Smooth muscle cell (in vitro differentiated cells): Measurements from ENCODE around the gene NPAS3. TPM values are rescaled to one million over a fixed set of nuclear protein-coding genes. Genes with fewer than 3 reads are reported as not detected.

Experiments used
- DNase-seq: peaks from one replicate; lab custom pipeline; 2025; ENCODE audit not compliant: unreplicated experiment; lab: John Stamatoyannopoulos, UW
- H2AFZ ChIP-seq: fragments of 200-600 bp; sonication (generic); 2 replicates; pipeline ENCODE4 v1.6.0; 2016; ENCODE audit warnings: antibody characterized with exemption, low read depth, mild to moderate bottlenecking
- H3F3A ChIP-seq: fragments of 200-600 bp; sonication (generic); 2 replicates; pipeline ENCODE4 v1.6.0; 2017; ENCODE audit warnings: antibody characterized with exemption, low read depth
- H3K27ac ChIP-seq: fragments of 200-600 bp; sonication (generic); 2 replicates; pipeline ENCODE4 v1.5.1; 2016; ENCODE audit warnings: low read depth, mild to moderate bottlenecking
- H3K27me3 ChIP-seq: fragments of 200-600 bp; sonication (generic); 2 replicates; pipeline ENCODE4 v1.6.1; 2016; ENCODE audit warnings: low read depth, mild to moderate bottlenecking
- H3K36me3 ChIP-seq: fragments of 200-600 bp; sonication (generic); 2 replicates; pipeline ENCODE4 v1.5.1; 2016; ENCODE audit warnings: low read depth
- H3K4me1 ChIP-seq: fragments of 200-600 bp; sonication (generic); 2 replicates; pipeline ENCODE4 v1.5.1; 2016; ENCODE audit warnings: low read depth
- H3K4me2 ChIP-seq: fragments of 200-600 bp; sonication (generic); 2 replicates; pipeline ENCODE4 v1.6.0; 2016; ENCODE audit warnings: mild to moderate bottlenecking
- H3K4me3 ChIP-seq: fragments of 200-600 bp; sonication (generic); 2 replicates; pipeline ENCODE4 v1.5.1; 2016; ENCODE audit warnings: mild to moderate bottlenecking
- H3K79me2 ChIP-seq: fragments of 200-600 bp; sonication (generic); 2 replicates; pipeline ENCODE4 v1.6.0; 2016; ENCODE audit warnings: low read depth, mild to moderate bottlenecking
- H3K9ac ChIP-seq: fragments of 200-600 bp; sonication (generic); 2 replicates; pipeline ENCODE4 v1.6.0; 2016; ENCODE audit warnings: low read depth
- H3K9me3 ChIP-seq: fragments of 200-600 bp; sonication (generic); replicated peaks from 2 replicates; pipeline ENCODE4 v1.5.1; 2016; ENCODE audit warnings: low read depth
- H4K20me1 ChIP-seq: fragments of 200-600 bp; sonication (generic); 2 replicates; pipeline ENCODE4 v1.6.0; 2016; ENCODE audit warnings: low read depth
- CTCF ChIP-seq: fragments of 200-600 bp; sonication (generic); IDR thresholded peaks from 2 replicates; pipeline ENCODE4 v1.5.1; 2017; ENCODE audit warnings: borderline replicate concordance, mild to moderate bottlenecking, antibody characterized with exemption; ENCODE audit not compliant: insufficient read depth, poor library complexity, severe bottlenecking
- WGBS: methylation state at CpG from one replicate; pipeline ENCODE4 v1.1.7; 2016; ENCODE audit warnings: low lambda C conversion rate; 5-methylcytosine and 5-hydroxymethylcytosine counted together
- polyA plus RNA-seq: library from polyadenylated mRNA; unstranded; fragments of >200 nt; fragmentation: Nextera tagmentation; extraction: Ambion mirVana; gene quantifications from 2 replicates; pipeline ENCODE4 v1.2.1, GENCODE V29; 2016
- total RNA-seq: library from RNA; depleted of rRNA; stranded (reverse); fragments of >200 nt; gene quantifications from 2 replicates; pipeline ENCODE4 v1.2.3, GENCODE V29; 2014

NPAS3 gene
- total and polyA plus RNA-seq, 2 experiments from 2014 or later: 0.79 to 2.0 TPM

- Histone ChIP-seq H3K4me3 (no peak overlapping the region), H3K36me3 (no peaks in the 10 kb centered on the region), H3K9ac (no peak overlapping the region), H3K27ac (no peak overlapping the region), H3K27me3 (no peaks in the 10 kb centered on the region), H3K4me2 (no peak overlapping the region), H3K9me3 (no peaks in the 10 kb centered on the region), H3K79me2 (no peaks in the 10 kb centered on the region), H3K4me1 (no peaks in the 10 kb centered on the region), H3F3A (no peaks in the 10 kb centered on the region), H2AFZ (no peak overlapping the region), H4K20me1 (no peaks in the 10 kb centered on the region)
- WGBS: 64% methylated on average over 3 of the region's 3 CpGs
- no peak for TF ChIP-seq CTCF
- DNase-seq: no peak
Observed at GRCh38 chr14:33808187-33808586, 869.5 kb downstream of the NPAS3 start.

GRCh38 chr14:33809396-33809981 lies 870.8 kb downstream of the NPAS3 start:
- Histone ChIP-seq H3K4me2 (no peak overlapping the region), H3K27ac (no peak overlapping the region), H3K4me3 (no peak overlapping the region), H4K20me1 (no peaks in the 10 kb centered on the region), H3K79me2 (no peaks in the 10 kb centered on the region), H3K4me1 (no peaks in the 10 kb centered on the region), H3F3A (no peaks in the 10 kb centered on the region), H3K27me3 (no peaks in the 10 kb centered on the region), H3K9ac (no peak overlapping the region), H2AFZ (no peak overlapping the region), H3K9me3 (no peaks in the 10 kb centered on the region), H3K36me3 (no peaks in the 10 kb centered on the region)
- 75% methylated on average over 2 of the region's 2 CpGs for WGBS
- no peak for TF ChIP-seq CTCF
- DNase-seq: no peak

- WGBS: 78% methylated on average over 6 of the region's 6 CpGs
- DNase-seq: no peak
- no peak overlapping the region for H3K27ac ChIP-seq
Observed at GRCh38 chr14:33810308-33810707, 871.6 kb downstream of the NPAS3 start.

More at GRCh38 chr14:33810308-33810707, 871.6 kb downstream of the NPAS3 start:
- Histone ChIP-seq H3K36me3 (no peaks in the 10 kb centered on the region), H3F3A (no peaks in the 10 kb centered on the region), H3K79me2 (no peaks in the 10 kb centered on the region), H3K4me1 (no peaks in the 10 kb centered on the region), H3K9me3 (no peaks in the 10 kb centered on the region), H3K27me3 (no peaks in the 10 kb centered on the region), H3K4me2 (no peak overlapping the region), H3K4me3 (no peak overlapping the region), H4K20me1 (no peaks in the 10 kb centered on the region), H3K9ac (no peak overlapping the region), H2AFZ (no peak overlapping the region)
- no peak for TF ChIP-seq CTCF
